Sigmoid colon (tissue), 4 donors: ENCODE data around the gene NUP133.

ENCODE experiments used
- POLR2A ChIP-seq, 2 donors: fragments of 450-650 bp; IDR thresholded peaks; one replicate each; pipeline ENCODE4 v1.6.1; 2016; ENCODE audit warnings: antibody characterized with exemption in 2 of 2, mild to moderate bottlenecking in 2 of 2, moderate library complexity in 2 of 2
- POLR2AphosphoS5 ChIP-seq, 4 donors: sonication (generic); formaldehyde crosslinking; IDR thresholded peaks; one replicate each; pipeline ENCODE4 v1.6.1; 2017; ENCODE audit warnings: antibody characterized with exemption in 4 of 4
- TF ChIP-seq, protein P1 (sequence below), 4 experiments: fragments of 450-650 bp in 3 of 4; fragments of 200-600 bp in 1 of 4; IDR thresholded peaks; one replicate each; pipeline ENCODE4 v1.5.1; 2016 to 2019; ENCODE audit warnings: antibody characterized with exemption in 4 of 4, mild to moderate bottlenecking in 3 of 4, moderate library complexity in 2 of 4

DNA sequence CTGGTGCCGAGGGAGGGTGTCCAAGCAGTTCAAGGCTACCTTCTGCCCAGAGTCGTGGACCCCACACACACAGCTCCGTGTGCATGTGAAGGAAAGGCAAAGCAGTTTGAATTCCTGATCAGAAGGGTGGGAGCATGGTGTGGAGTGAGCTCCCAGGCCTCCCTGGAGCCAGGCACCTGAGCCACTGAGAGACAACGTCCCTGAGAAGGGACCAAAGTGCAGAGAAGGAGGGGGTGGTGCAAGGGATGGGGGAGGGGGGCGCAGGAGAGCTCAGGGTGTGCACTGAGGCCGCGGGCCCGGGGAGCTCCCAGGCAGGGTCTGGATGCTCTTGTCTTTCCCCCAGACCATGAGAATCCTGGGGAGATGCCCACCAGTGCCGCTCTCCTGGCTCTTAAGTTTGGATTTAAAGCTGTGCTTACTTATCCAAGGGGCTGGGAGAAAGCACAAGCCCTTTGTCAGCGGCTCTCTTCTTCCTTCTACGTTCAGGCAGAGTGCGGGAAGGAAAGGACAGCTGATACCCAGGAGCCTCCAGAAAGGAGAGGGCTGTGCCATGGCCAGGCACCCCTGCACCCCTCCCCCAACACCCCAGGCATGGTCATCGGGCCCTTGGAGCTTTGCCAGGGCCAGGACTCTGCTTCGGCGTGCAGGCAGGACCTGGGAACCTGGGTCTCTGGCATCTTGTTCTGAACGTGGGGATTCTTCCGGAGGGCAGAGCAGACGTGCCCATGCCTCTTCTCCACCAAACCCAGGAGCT lies 98.3 kb downstream of the NUP133 start:
- TF ChIP-seq POLR2A (IDR thresholded peaks at IDR 0.05) (no peak), POLR2AphosphoS5 (IDR thresholded peaks at IDR 0.05) (no peak)
- TF ChIP-seq, protein P1, sequence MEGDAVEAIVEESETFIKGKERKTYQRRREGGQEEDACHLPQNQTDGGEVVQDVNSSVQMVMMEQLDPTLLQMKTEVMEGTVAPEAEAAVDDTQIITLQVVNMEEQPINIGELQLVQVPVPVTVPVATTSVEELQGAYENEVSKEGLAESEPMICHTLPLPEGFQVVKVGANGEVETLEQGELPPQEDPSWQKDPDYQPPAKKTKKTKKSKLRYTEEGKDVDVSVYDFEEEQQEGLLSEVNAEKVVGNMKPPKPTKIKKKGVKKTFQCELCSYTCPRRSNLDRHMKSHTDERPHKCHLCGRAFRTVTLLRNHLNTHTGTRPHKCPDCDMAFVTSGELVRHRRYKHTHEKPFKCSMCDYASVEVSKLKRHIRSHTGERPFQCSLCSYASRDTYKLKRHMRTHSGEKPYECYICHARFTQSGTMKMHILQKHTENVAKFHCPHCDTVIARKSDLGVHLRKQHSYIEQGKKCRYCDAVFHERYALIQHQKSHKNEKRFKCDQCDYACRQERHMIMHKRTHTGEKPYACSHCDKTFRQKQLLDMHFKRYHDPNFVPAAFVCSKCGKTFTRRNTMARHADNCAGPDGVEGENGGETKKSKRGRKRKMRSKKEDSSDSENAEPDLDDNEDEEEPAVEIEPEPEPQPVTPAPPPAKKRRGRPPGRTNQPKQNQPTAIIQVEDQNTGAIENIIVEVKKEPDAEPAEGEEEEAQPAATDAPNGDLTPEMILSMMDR (IDR thresholded peaks at IDR 0.05): no peak
